ENCODE results near the gene SFXN4.

DNA sequence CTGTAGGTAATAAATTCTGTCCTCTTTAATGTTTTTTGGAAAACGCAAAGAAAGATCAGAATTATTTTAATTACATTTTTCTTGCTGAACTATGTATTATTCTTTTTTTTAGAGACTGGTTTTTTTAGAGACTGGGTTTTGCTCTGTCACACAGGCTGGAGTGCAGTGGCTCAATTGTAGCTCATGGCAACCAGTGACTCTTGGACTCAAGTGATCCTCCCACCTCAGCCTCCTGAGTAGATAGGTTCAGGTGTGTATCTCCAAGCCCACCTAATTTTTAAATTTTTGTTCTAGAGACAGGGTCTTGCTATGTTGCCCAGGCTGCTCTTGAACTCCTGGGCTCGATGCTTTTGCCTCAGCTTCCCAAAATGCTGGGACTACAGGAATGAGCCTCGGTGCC lies 66.9 kb downstream of the SFXN4 start:
- TF ChIP-seq, protein P1, sequence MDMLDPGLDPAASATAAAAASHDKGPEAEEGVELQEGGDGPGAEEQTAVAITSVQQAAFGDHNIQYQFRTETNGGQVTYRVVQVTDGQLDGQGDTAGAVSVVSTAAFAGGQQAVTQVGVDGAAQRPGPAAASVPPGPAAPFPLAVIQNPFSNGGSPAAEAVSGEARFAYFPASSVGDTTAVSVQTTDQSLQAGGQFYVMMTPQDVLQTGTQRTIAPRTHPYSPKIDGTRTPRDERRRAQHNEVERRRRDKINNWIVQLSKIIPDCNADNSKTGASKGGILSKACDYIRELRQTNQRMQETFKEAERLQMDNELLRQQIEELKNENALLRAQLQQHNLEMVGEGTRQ (CRISPR knock-in tag; IDR thresholded peaks at IDR 0.05) = no peak
- TF ChIP-seq JUN (CRISPR knock-in tag; IDR thresholded peaks at IDR 0.05) (no peak), ZBTB21 (CRISPR knock-in tag; IDR thresholded peaks at IDR 0.05; ENCODE audit: borderline replicate concordance) (no peak)
- TF ChIP-seq, protein P2, sequence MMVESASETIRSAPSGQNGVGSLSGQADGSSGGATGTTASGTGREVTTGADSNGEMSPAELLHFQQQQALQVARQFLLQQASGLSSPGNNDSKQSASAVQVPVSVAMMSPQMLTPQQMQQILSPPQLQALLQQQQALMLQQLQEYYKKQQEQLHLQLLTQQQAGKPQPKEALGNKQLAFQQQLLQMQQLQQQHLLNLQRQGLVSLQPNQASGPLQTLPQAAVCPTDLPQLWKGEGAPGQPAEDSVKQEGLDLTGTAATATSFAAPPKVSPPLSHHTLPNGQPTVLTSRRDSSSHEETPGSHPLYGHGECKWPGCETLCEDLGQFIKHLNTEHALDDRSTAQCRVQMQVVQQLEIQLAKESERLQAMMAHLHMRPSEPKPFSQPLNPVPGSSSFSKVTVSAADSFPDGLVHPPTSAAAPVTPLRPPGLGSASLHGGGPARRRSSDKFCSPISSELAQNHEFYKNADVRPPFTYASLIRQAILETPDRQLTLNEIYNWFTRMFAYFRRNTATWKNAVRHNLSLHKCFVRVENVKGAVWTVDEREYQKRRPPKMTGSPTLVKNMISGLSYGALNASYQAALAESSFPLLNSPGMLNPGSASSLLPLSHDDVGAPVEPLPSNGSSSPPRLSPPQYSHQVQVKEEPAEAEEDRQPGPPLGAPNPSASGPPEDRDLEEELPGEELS (CRISPR knock-in tag; IDR thresholded peaks at IDR 0.05) = no peak
- TF ChIP-seq, protein P3, sequence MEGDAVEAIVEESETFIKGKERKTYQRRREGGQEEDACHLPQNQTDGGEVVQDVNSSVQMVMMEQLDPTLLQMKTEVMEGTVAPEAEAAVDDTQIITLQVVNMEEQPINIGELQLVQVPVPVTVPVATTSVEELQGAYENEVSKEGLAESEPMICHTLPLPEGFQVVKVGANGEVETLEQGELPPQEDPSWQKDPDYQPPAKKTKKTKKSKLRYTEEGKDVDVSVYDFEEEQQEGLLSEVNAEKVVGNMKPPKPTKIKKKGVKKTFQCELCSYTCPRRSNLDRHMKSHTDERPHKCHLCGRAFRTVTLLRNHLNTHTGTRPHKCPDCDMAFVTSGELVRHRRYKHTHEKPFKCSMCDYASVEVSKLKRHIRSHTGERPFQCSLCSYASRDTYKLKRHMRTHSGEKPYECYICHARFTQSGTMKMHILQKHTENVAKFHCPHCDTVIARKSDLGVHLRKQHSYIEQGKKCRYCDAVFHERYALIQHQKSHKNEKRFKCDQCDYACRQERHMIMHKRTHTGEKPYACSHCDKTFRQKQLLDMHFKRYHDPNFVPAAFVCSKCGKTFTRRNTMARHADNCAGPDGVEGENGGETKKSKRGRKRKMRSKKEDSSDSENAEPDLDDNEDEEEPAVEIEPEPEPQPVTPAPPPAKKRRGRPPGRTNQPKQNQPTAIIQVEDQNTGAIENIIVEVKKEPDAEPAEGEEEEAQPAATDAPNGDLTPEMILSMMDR (IDR thresholded peaks at IDR 0.05) = no peak
- TF ChIP-seq, protein P4, sequence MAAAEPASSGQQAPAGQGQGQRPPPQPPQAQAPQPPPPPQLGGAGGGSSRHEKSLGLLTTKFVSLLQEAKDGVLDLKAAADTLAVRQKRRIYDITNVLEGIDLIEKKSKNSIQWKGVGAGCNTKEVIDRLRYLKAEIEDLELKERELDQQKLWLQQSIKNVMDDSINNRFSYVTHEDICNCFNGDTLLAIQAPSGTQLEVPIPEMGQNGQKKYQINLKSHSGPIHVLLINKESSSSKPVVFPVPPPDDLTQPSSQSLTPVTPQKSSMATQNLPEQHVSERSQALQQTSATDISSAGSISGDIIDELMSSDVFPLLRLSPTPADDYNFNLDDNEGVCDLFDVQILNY (CRISPR knock-in tag; IDR thresholded peaks at IDR 0.05) = no peak
